ENCODE results near the gene DGCR2.
"Not testable (repeated sequence)": the region's sequence is repeated elsewhere in the genome, so short reads cannot be mapped to it uniquely, and the experiment has no call there.

Gene DGCR2

DNA sequence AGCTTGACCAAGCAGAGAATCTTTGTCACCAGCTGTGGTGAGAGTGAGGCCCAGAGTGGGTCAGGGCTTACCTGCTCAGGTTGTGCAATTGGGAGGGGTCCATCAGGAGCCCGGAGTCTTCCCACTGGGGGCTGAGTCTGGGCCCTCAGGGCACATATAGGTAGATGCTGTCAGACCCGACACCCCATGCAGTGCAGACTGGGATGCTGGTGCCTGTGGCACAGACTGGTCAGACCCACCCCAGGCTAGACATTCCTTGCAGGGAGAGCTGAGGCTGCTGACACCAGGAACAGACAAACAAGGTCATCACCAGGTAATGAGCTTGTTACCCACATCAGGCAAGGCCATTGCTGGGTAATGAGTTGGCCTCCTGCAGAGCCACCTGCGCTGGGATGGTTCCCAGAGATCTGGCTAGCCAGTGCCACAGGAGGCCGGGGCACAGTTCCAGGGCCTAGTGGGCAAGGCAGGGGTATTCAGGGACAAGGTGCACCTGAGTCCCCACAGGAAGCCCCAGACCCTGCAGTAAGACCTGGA lies 97.2 kb downstream of the DGCR2 start:
- H3K9me3 ChIP-seq (ENCODE audit: control insufficient read depth, low read depth, low read length); H3K9ac ChIP-seq (ENCODE audit: low read length); H3K4me3 ChIP-seq (ENCODE audit: low read length); H3K36me3 ChIP-seq (ENCODE audit: control insufficient read depth, low read depth, low read length); H3K4me1 ChIP-seq (ENCODE audit: control insufficient read depth, low read depth, low read length); H3K27ac ChIP-seq (ENCODE audit: low read length): not testable (repeated sequence)
- H3K27me3 ChIP-seq (ENCODE audit: control insufficient read depth, insufficient read depth, low read length) = peaks cover 26% of the 10 kb centered on the region

DNA sequence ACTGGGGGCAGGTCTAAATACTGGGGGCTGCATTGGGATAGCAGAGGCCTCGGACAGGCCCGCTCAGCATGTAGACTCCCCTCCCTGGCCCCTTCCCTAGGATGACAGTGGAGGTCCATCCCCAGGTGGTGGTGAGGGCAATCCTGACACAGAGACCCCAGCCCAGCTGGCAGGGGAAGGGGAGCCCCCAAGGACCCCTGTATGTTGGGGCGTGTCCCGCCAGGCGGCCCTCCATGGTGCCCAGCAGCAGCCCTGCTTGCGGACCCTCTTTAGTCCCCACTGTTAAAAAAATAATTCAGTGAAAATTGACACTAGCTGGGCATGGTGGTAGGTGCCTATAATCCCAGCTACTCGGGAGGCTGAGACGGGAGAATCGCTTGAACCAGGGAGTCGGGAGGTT lies 98.3 kb downstream of the DGCR2 start:
- not testable (repeated sequence) for H3K9ac ChIP-seq (ENCODE audit: low read length); H3K36me3 ChIP-seq (ENCODE audit: control insufficient read depth, low read depth, low read length); H3K4me3 ChIP-seq (ENCODE audit: low read length); H3K9me3 ChIP-seq (ENCODE audit: control insufficient read depth, low read depth, low read length); H3K4me1 ChIP-seq (ENCODE audit: control insufficient read depth, low read depth, low read length); H3K27ac ChIP-seq (ENCODE audit: low read length)
- H3K27me3 ChIP-seq (ENCODE audit: control insufficient read depth, insufficient read depth, low read length) = peaks cover 16% of the 10 kb centered on the region

DNA sequence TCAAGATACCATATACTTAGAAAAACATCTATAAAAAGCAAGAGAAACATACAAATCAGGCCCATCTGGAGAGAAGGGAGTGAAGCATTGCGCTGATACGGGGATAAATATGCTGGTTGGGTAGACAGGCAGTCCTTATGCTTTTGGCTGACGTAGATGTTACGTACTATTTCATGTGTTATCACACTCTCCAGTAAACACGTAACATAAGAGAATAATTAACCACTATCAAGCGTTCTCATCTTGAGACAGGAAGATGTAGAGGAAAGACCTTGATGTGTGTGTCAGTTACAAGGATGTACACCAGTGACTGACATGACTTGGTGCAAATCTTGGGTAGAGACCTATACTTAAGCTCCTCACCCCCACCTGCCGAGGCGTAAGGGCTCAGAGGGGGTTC lies 99.5 kb downstream of the DGCR2 start:
- Histone ChIP-seq H3K27ac (ENCODE audit: low read length) (no peak overlapping the region), H3K4me3 (ENCODE audit: low read length) (no peak overlapping the region), H3K36me3 (ENCODE audit: control insufficient read depth, low read depth, low read length) (no peaks in the 10 kb centered on the region), H3K9ac (ENCODE audit: low read length) (no peak overlapping the region), H3K9me3 (ENCODE audit: control insufficient read depth, low read depth, low read length) (no peaks in the 10 kb centered on the region), H3K27me3 (ENCODE audit: control insufficient read depth, insufficient read depth, low read length) (peaks cover 4% of the 10 kb centered on the region), H3K4me1 (ENCODE audit: control insufficient read depth, low read depth, low read length) (peaks cover 3% of the 10 kb centered on the region)

DNA sequence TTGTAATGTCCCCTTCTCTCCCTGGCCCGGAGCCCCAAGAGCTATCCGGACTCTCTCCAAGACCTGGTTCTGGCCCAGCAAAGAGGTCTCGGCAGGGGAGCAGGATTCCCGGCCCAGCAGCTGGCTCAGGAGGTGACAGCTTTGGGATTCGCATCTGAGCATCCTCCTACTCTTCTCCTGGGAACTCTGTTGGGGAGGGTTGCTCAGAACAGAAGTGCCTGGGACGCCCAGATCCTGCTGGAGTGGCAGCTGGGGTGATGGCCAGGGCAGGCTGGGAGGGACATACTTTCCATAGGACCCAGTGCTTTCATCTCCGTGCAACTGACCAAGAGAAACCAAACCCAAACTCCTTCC lies 102.6 kb downstream of the DGCR2 start:
- no peaks in the 10 kb centered on the region for H3K36me3 ChIP-seq (ENCODE audit: control insufficient read depth, low read depth, low read length)
- peaks cover 4% of the 10 kb centered on the region for H3K4me1 ChIP-seq (ENCODE audit: control insufficient read depth, low read depth, low read length)
- H3K9me3 ChIP-seq (ENCODE audit: control insufficient read depth, low read depth, low read length) = no peaks in the 10 kb centered on the region
- H3K27me3 ChIP-seq (ENCODE audit: control insufficient read depth, insufficient read depth, low read length) = no peaks in the 10 kb centered on the region
- no peak overlapping the region for H3K27ac ChIP-seq (ENCODE audit: low read length)
- no peak overlapping the region for H3K4me3 ChIP-seq (ENCODE audit: low read length)
- H3K9ac ChIP-seq (ENCODE audit: low read length) = no peak overlapping the region

DNA sequence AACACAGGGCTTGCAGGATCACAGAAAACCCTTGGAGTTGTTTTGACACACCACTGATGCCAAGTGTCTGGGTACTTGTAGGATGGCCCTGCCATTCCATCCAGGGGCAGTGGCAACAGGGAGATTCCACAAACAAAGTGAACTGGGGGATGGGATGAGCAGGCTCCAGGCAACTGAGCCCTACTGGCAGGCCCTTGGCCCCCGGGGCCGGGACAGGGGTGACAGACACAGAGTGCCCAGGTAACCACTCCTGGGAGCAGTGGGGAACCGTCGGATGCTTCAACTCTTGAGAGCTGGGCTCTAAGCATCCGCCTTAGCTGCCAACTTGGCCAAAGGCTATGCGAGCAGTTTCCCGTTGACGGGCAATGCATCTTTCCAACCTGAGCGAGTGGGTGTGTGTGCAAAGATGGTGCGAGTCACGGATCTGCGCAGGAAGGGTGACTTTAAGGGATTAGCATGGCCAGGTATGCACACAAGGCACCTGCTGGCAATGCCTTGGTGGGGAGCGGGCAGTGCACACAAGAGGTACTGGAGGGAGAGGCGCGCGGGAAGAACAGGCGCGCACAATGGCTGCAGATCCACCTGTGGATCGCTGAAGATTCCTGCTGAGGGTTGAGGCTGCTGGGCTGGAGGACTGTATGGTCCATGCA lies 103.1 kb downstream of the DGCR2 start:
- Histone ChIP-seq H3K9ac (ENCODE audit: low read length) (no peak overlapping the region), H3K4me3 (ENCODE audit: low read length) (no peak overlapping the region), H3K27me3 (ENCODE audit: control insufficient read depth, insufficient read depth, low read length) (no peaks in the 10 kb centered on the region), H3K4me1 (ENCODE audit: control insufficient read depth, low read depth, low read length) (peaks cover 4% of the 10 kb centered on the region), H3K27ac (ENCODE audit: low read length) (no peak overlapping the region), H3K36me3 (ENCODE audit: control insufficient read depth, low read depth, low read length) (no peaks in the 10 kb centered on the region), H3K9me3 (ENCODE audit: control insufficient read depth, low read depth, low read length) (no peaks in the 10 kb centered on the region)

DNA sequence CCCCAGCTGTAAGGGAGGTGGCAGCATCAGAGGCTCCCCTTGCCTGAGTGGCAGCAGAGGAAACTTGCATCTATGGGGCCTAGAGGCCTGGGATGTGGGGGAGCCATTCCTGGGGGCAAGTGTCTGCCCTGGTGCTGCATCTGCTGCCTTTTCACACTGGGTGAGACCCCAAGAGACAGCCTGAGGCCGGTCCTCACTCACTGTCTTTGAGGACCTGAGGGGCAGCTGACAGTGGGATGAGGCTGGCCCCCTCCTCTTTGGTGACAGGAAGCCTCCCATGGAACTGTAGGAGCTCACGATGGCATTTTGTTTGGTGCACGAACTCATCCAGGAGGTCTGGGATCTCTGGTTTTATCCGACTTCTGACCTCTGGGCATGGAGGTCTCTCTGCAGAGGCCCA lies 104.0 kb downstream of the DGCR2 start:
- no peak overlapping the region for H3K27ac ChIP-seq (ENCODE audit: low read length)
- no peak overlapping the region for H3K9ac ChIP-seq (ENCODE audit: low read length)
- peaks cover 4% of the 10 kb centered on the region for H3K4me1 ChIP-seq (ENCODE audit: control insufficient read depth, low read depth, low read length)
- no peaks in the 10 kb centered on the region for H3K9me3 ChIP-seq (ENCODE audit: control insufficient read depth, low read depth, low read length)
- no peaks in the 10 kb centered on the region for H3K36me3 ChIP-seq (ENCODE audit: control insufficient read depth, low read depth, low read length)
- H3K27me3 ChIP-seq (ENCODE audit: control insufficient read depth, insufficient read depth, low read length) = no peaks in the 10 kb centered on the region
- no peak overlapping the region for H3K4me3 ChIP-seq (ENCODE audit: low read length)

DNA sequence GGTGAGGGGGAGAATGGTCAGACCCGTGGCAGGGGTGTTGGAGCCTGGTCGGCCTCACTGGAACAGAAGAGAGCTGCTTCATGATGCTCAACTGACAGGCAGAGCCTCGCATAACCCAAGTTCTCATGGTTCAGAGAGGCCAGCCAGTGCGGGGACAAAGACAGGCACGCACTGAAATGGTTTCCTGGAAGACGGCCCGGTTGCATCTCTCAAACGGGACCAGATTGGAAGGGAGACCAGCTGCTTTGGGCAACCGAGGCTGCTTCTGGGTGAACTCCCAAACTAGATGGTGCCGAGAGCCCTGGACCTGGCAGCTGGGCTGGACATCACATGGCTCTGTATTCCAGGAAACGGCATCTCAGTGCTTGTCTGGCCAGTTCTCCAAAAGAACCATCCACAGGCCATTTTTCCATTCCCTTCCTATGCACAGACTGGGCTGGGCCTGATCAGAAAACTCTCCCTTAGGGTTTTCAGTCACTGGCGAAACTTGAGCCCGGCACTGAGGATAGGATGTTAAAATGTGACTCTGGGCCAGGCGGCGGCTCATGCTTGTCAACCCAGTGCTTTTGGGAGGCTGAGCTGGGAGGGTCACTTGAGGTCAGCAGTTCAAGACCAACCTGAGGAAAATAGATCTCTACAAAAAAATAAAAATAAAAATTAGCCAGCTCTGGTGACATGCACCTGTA lies 106.0 kb downstream of the DGCR2 start:
- H3K9ac ChIP-seq (ENCODE audit: low read length) = no peak overlapping the region
- H3K36me3 ChIP-seq (ENCODE audit: control insufficient read depth, low read depth, low read length) = no peaks in the 10 kb centered on the region
- H3K27ac ChIP-seq (ENCODE audit: low read length) = no peak overlapping the region
- no peaks in the 10 kb centered on the region for H3K9me3 ChIP-seq (ENCODE audit: control insufficient read depth, low read depth, low read length)
- H3K4me3 ChIP-seq (ENCODE audit: low read length) = no peak overlapping the region
- peaks cover 4% of the 10 kb centered on the region for H3K4me1 ChIP-seq (ENCODE audit: control insufficient read depth, low read depth, low read length)
- no peaks in the 10 kb centered on the region for H3K27me3 ChIP-seq (ENCODE audit: control insufficient read depth, insufficient read depth, low read length)

DNA sequence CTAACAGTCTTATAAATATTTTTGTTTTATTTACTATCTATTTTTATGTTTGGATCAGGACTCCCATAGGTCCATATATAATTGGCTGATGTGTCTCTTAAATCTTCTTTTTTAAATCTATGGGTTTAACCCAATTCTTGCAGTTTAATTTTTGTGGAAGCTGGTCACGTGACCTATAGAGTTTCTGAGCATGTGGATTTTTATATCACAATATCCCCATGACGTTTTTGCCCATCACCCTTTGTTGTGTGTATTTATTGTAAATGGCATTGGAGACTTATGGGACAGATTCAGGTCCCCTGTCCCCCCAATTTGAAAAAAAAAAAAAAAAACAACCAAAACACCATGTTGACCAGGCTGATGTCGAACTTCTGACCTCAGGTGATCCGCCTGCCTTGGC lies 107.3 kb downstream of the DGCR2 start:
- H3K4me1 ChIP-seq (ENCODE audit: control insufficient read depth, low read depth, low read length) = peaks cover 4% of the 10 kb centered on the region
- no peaks in the 10 kb centered on the region for H3K9me3 ChIP-seq (ENCODE audit: control insufficient read depth, low read depth, low read length)

DNA sequence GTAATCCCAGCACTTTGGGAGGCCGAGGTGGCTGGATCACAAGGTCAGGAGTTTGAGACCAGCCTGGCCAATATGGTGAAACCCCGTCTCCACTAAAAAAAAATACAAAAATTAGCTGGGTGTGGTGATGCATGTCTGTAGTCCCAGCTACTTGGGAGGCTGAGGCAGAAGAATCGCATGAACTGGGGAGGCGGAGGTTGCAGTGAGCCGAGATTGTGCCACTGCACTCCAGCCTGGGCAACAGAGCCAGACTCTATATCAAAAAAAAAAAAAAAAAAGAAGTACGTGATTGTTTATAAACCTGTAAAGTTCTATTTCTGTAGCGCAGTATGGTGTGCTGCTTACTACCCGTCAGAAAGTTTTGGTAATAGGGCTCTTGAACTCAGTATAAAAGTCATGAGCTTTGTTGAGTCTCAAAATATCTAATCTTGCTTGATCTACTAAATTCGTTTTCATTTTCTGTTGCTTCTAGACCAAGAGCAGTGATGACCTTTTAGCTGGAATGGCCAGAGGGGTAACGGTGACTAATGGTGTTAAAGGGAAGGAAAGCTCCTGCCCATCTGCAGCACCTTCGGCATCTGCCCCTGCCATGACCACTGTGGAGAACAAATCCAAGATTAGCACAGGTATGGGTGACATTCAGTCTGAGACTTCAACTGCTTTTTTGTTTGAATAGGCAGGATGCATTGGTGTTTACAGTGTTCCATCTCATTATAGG lies 108.2 kb downstream of the DGCR2 start:
- H3K27ac ChIP-seq (ENCODE audit: low read length); H3K9me3 ChIP-seq (ENCODE audit: control insufficient read depth, low read depth, low read length); H3K4me3 ChIP-seq (ENCODE audit: low read length); H3K4me1 ChIP-seq (ENCODE audit: control insufficient read depth, low read depth, low read length); H3K27me3 ChIP-seq (ENCODE audit: control insufficient read depth, insufficient read depth, low read length); H3K36me3 ChIP-seq (ENCODE audit: control insufficient read depth, low read depth, low read length); H3K9ac ChIP-seq (ENCODE audit: low read length): not testable (repeated sequence)

More for the DNA sequence above, 107.3 kb downstream of the DGCR2 start:
- Histone ChIP-seq H3K27ac (ENCODE audit: low read length) (no peak overlapping the region), H3K36me3 (ENCODE audit: control insufficient read depth, low read depth, low read length) (no peaks in the 10 kb centered on the region), H3K4me3 (ENCODE audit: low read length) (no peak overlapping the region), H3K27me3 (ENCODE audit: control insufficient read depth, insufficient read depth, low read length) (no peaks in the 10 kb centered on the region), H3K9ac (ENCODE audit: low read length) (no peak overlapping the region)

DNA sequence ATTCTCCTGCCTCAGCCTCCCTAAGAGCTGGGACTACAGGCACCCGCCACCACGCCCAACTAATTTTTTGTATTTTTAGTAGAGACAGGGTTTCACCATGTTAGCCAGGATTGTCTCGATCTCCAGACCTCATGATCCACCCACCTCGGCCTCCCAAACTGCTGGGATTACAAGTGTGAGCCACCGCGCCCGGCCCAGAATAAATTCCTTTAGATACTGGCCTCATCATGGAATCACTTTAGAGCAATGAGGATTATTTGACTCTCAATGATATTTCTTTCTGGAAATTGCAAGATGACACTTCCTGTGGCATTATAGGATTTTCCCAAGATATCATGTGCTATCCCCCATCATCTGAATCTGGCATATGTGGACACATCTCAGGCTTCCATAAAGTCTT lies 108.8 kb downstream of the DGCR2 start:
- H3K4me1 ChIP-seq (ENCODE audit: control insufficient read depth, low read depth, low read length); H3K27me3 ChIP-seq (ENCODE audit: control insufficient read depth, insufficient read depth, low read length); H3K4me3 ChIP-seq (ENCODE audit: low read length); H3K27ac ChIP-seq (ENCODE audit: low read length); H3K9me3 ChIP-seq (ENCODE audit: control insufficient read depth, low read depth, low read length); H3K9ac ChIP-seq (ENCODE audit: low read length); H3K36me3 ChIP-seq (ENCODE audit: control insufficient read depth, low read depth, low read length): not testable (repeated sequence)

DNA sequence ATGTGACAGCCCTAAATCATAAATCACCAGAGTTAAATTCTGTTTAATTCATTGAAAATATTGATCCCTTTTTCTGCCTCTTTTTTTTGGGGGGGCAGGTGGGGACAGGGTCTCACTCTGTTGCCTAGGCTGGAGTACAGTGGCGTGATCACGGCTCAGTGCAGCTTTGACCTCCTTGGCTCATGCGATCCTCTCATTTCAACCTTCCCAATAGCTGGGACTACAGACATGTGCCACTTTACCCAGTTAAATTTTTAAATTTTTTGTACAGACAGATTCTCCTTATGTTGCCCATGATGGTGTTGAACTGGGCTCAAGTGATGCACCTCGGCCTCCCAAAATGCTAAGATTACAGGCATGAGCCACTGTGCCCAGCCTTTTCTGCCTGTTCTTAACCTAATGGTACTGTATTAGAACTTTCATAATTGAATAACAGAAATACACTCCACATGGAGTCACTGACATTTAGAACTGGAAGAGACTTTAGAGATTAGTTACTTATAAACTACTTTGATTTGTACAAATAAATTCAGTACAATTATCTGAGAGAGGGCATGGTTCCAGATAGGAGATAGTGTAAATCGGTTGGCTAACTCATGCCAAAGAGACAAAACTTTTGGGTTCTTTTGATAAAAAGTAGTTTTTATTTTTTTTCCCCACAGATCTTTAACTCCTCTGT lies 109.8 kb downstream of the DGCR2 start:
- Histone ChIP-seq H3K36me3 (ENCODE audit: control insufficient read depth, low read depth, low read length) (no peaks in the 10 kb centered on the region), H3K9ac (ENCODE audit: low read length) (no peak overlapping the region), H3K27me3 (ENCODE audit: control insufficient read depth, insufficient read depth, low read length) (no peaks in the 10 kb centered on the region), H3K9me3 (ENCODE audit: control insufficient read depth, low read depth, low read length) (no peaks in the 10 kb centered on the region), H3K4me1 (ENCODE audit: control insufficient read depth, low read depth, low read length) (no peaks in the 10 kb centered on the region), H3K27ac (ENCODE audit: low read length) (no peak overlapping the region), H3K4me3 (ENCODE audit: low read length) (no peak overlapping the region)
